Fibroblast of lung (primary cell): ENCODE data around the gene SCIN. TPM values are rescaled to one million over a fixed set of nuclear protein-coding genes. Genes with fewer than 3 reads are reported as not detected.

ENCODE experiments used
- DNase-seq, 2 donors: peaks; one replicate each; pipeline versions ENCODE4 v3.0.0 to v3.0.0-alpha.2; 2010; ENCODE audit warnings: low read depth in 2 of 2
- H2AFZ ChIP-seq: 2 replicates; pipeline ENCODE4 v1.5.1; 2012; ENCODE audit warnings: low read length, control low read depth, inconsistent platforms
- H3K27ac ChIP-seq: 2 replicates; pipeline ENCODE4 v1.5.1; 2011; ENCODE audit warnings: low read length, control low read depth; ENCODE audit not compliant: insufficient read depth
- H3K27me3 ChIP-seq: 2 replicates; pipeline ENCODE4 v1.5.1; 2011; ENCODE audit warnings: mild to moderate bottlenecking, low read length; ENCODE audit not compliant: control insufficient read depth, insufficient read depth
- H3K36me3 ChIP-seq: 2 replicates; pipeline ENCODE4 v1.5.1; 2011; ENCODE audit warnings: low read length; ENCODE audit not compliant: control insufficient read depth, insufficient read depth
- H3K4me1 ChIP-seq: 2 replicates; pipeline ENCODE4 v1.5.1; 2011; ENCODE audit warnings: low read length; ENCODE audit not compliant: control insufficient read depth, insufficient read depth; ENCODE audit errors: extremely low read depth
- H3K4me2 ChIP-seq: 2 replicates; pipeline ENCODE4 v1.5.1; 2011; ENCODE audit warnings: low read length, control low read depth; ENCODE audit not compliant: insufficient read depth; ENCODE audit errors: extremely low read depth
- H3K4me3 ChIP-seq, 4 experiments: fragments of 200-600 bp in 1 of 4; sonication (generic) in 1 of 4; replicated peaks in 1 of 4; 2 replicates each; pipeline ENCODE4 v1.5.1; 2011 to 2016; ENCODE audit warnings: low read length in 4 of 4, low read depth in 3 of 4, mild to moderate bottlenecking in 3 of 4, control low read depth in 2 of 4, inconsistent platforms in 1 of 4, mixed read lengths in 1 of 4; ENCODE audit not compliant: insufficient read depth in 1 of 4; ENCODE audit errors: control extremely low read depth in 1 of 4
- H3K79me2 ChIP-seq: 2 replicates; pipeline ENCODE4 v1.5.1; 2012; ENCODE audit warnings: mild to moderate bottlenecking, low read length, inconsistent platforms; ENCODE audit not compliant: control insufficient read depth, insufficient read depth
- H3K9ac ChIP-seq: 2 replicates; pipeline ENCODE4 v1.5.1; 2011; ENCODE audit warnings: mild to moderate bottlenecking, low read length, control low read depth; ENCODE audit not compliant: insufficient read depth
- H3K9me3 ChIP-seq: 2 replicates; pipeline ENCODE4 v1.5.1; 2012; ENCODE audit warnings: low read depth, low read length; ENCODE audit not compliant: control insufficient read depth, insufficient read depth
- H4K20me1 ChIP-seq: 2 replicates; pipeline ENCODE4 v1.5.1; 2011; ENCODE audit warnings: low read length; ENCODE audit not compliant: control insufficient read depth, insufficient read depth; ENCODE audit errors: extremely low read depth
- CTCF ChIP-seq, 2 donors: IDR thresholded peaks in 1 of 2; conservative IDR thresholded peaks in 1 of 2; 1 replicate in 1 of 2; 2 replicates in 1 of 2; pipeline ENCODE4 v1.5.1; 2011 to 2012; ENCODE audit warnings: low read length in 2 of 2, control low read depth in 1 of 2, inconsistent platforms in 1 of 2, low read depth in 1 of 2, mild to moderate bottlenecking in 1 of 2
- EZH2 ChIP-seq: IDR thresholded peaks from 2 replicates; pipeline ENCODE4 v1.5.1; 2012; ENCODE audit warnings: low read length, control low read depth, mild to moderate bottlenecking; ENCODE audit errors: missing control alignments
- polyA plus RNA-seq, 2 donors: library from polyadenylated mRNA; depleted of rRNA in 1 of 2; stranded (reverse) in 1 of 2; unstranded in 1 of 2; fragments of >200 nt; gene quantifications; 2 replicates each; pipeline ENCODE4 v1.2.1, GENCODE V29; 2011 to 2012; ENCODE audit warnings: missing spikeins in 1 of 2
- total RNA-seq: library from RNA; depleted of rRNA; stranded (reverse); fragments of >200 nt; gene quantifications from 2 replicates; pipeline ENCODE4 v1.2.1, GENCODE V29; 2014

Gene SCIN
- total and polyA plus RNA-seq, 2 donors (not counting 1 experiment from before 2014, with no cell fraction given), result 0.08 to 0.17 TPM

GRCh38 chr7:12610899-12611298, 40.4 kb downstream of the SCIN start:
- Histone ChIP-seq H2AFZ (no peak overlapping the region), H3K4me3 (no peak overlapping the region), H3K27ac (no peak overlapping the region), H3K36me3 (no peaks in the 10 kb centered on the region), H3K79me2 (no peaks in the 10 kb centered on the region), H3K9me3 (no peaks in the 10 kb centered on the region), H3K4me1 (no peaks in the 10 kb centered on the region), H3K4me2 (no peak overlapping the region), H3K27me3 (no peaks in the 10 kb centered on the region), H4K20me1 (no peaks in the 10 kb centered on the region), H3K9ac (no peak overlapping the region)
- TF ChIP-seq EZH2, result no peak
- no peak for TF ChIP-seq CTCF (conservative IDR thresholded peaks at IDR 0.05 in 1 of 2, IDR thresholded peaks at IDR 0.05 in 1 of 2; ENCODE audit: low read depth in 1 of 2, low read length in 2 of 2)
- DNase-seq, result no peak

- Histone ChIP-seq H3K9me3 (no peaks in the 10 kb centered on the region), H3K4me2 (no peak overlapping the region), H3K4me1 (no peaks in the 10 kb centered on the region), H3K36me3 (no peaks in the 10 kb centered on the region), H3K79me2 (no peaks in the 10 kb centered on the region), H3K27me3 (no peaks in the 10 kb centered on the region), H3K9ac (no peak overlapping the region), H2AFZ (no peak overlapping the region), H4K20me1 (no peaks in the 10 kb centered on the region), H3K27ac (no peak overlapping the region), H3K4me3 (no peak overlapping the region)
- TF ChIP-seq EZH2, result no peak
- no peak for TF ChIP-seq CTCF (conservative IDR thresholded peaks at IDR 0.05 in 1 of 2, IDR thresholded peaks at IDR 0.05 in 1 of 2; ENCODE audit: low read depth in 1 of 2, low read length in 2 of 2)
- no peak for DNase-seq
Measured at GRCh38 chr7:12612622-12613021, 42.1 kb downstream of the SCIN start.

GRCh38 chr7:12619461-12620069, 49.0 kb downstream of the SCIN start:
- Histone ChIP-seq H3K79me2 (no peaks in the 10 kb centered on the region), H3K4me3 (no peak overlapping the region)

More at GRCh38 chr7:12619461-12620069, 49.0 kb downstream of the SCIN start:
- Histone ChIP-seq H3K9me3 (no peaks in the 10 kb centered on the region), H3K4me2 (no peak overlapping the region), H2AFZ (no peak overlapping the region), H3K9ac (no peak overlapping the region), H3K4me1 (no peaks in the 10 kb centered on the region), H4K20me1 (no peaks in the 10 kb centered on the region), H3K27me3 (no peaks in the 10 kb centered on the region), H3K36me3 (no peaks in the 10 kb centered on the region), H3K27ac (no peak overlapping the region)
- DNase-seq, result no peak
- TF ChIP-seq EZH2 (no peak), CTCF (conservative IDR thresholded peaks at IDR 0.05 in 1 of 2, IDR thresholded peaks at IDR 0.05 in 1 of 2; ENCODE audit: low read depth in 1 of 2, low read length in 2 of 2) (no peak)
